Subcutaneous abdominal adipose tissue (tissue), 5 donors: ENCODE data around the gene PPP1R16B.

Experiments used
- H3K27ac ChIP-seq: one replicate; pipeline ENCODE4 v1.7.0; 2013; ENCODE audit warnings: low read depth, mild to moderate bottlenecking, inconsistent platforms, low read length, moderate library complexity
- H3K27me3 ChIP-seq, 5 donors: one replicate each; pipeline ENCODE4 v1.7.0; 2013; ENCODE audit warnings: low read length in 5 of 5, inconsistent platforms in 1 of 5; ENCODE audit not compliant: control insufficient read depth in 5 of 5, insufficient read depth in 4 of 5
- H3K36me3 ChIP-seq, 5 donors: one replicate each; pipeline ENCODE4 v1.7.0; 2013; ENCODE audit warnings: low read length in 5 of 5; ENCODE audit not compliant: control insufficient read depth in 5 of 5, insufficient read depth in 5 of 5
- H3K4me1 ChIP-seq, 5 donors: one replicate each; pipeline ENCODE4 v1.7.0; 2013; ENCODE audit warnings: low read length in 5 of 5, mild to moderate bottlenecking in 3 of 5, moderate library complexity in 1 of 5; ENCODE audit not compliant: control insufficient read depth in 5 of 5, insufficient read depth in 5 of 5
- H3K4me3 ChIP-seq, 5 donors: one replicate each; pipeline ENCODE4 v1.7.0; 2013; ENCODE audit warnings: low read length in 5 of 5, low read depth in 1 of 5
- H3K9ac ChIP-seq, 5 donors: one replicate each; pipeline ENCODE4 v1.7.0; 2013; ENCODE audit warnings: low read length in 5 of 5, mild to moderate bottlenecking in 4 of 5, moderate library complexity in 3 of 5
- H3K9me3 ChIP-seq, 5 donors: one replicate each; pipeline ENCODE4 v1.7.0; 2013; ENCODE audit warnings: low read length in 5 of 5; ENCODE audit not compliant: control insufficient read depth in 5 of 5
- donor health status: healthy.
- donor health status: healthy.
- donor health status: healthy.
- donor health status: healthy.
- donor health status: healthy.

PPP1R16B gene

DNA sequence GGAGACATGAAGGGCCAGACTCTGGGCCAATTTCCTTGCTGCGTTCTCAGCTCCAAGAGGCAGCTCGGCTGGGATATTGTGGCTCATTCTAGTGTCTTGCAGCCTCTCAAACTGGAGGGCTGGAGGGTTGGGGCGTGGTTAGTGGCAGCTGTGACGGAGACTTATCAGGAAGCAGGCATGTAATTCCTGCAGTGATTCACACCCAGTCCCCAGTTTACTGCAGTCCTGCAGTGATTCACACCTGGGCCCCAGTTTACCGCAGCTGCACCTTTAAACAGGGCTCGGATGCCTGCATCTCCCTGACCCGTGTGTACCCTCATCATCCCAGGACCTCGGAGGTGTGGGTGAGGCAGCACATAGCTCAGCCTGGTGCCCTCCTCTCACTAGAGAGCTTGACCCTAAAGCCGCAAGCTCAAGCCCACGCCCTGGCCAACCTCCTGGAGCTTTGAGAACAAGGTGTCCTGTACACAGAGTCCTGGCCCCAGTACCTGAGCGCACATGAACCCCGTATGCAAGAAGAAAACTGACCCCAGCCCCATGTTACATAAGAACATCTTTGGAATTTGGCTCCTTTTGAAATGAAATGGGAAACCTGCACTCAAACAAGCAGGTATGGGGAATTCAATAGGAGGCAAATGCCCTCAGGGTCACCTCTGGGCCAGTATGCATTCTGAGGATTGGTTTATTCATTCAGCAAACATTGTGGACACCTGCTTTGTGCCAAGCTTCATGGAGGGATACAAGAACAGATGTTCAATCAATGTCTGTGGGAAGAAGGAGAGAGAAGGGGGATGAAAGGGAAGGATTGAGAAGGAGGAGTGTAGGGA, 65.4 kb downstream of the PPP1R16B start:
- Histone ChIP-seq H3K9ac (no peak overlapping the region), H3K4me3 (no peak overlapping the region), H3K4me1 (peaks cover 0 to 55% (median 17%) of the 10 kb centered on the region in 5 donors), H3K36me3 (no peaks in the 10 kb centered on the region), H3K27ac (no peak overlapping the region), H3K9me3 (no peaks in the 10 kb centered on the region), H3K27me3 (peaks cover 0 to 17% (median 11%) of the 10 kb centered on the region in 5 donors)

DNA sequence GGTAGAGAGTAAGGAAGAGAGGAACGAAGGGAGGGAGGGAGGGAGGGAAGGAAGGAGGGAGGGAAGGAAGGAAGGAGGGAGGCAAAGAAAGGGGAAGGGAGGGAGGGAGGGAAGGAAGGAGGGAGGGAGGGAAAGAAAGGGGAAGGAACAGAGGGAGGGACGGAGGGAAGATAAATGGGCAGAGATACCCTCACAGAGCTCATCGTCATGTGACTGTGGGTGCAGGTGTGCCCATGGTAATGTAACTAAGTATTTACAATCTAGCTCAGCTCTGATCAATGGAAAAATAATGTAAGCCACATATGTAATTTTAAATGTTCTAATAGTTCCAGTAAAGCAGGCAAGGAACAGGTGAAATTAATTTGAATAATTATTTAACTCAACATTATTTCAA, 66.1 kb downstream of the PPP1R16B start:
- Histone ChIP-seq H3K9ac (no peak overlapping the region), H3K4me3 (no peak overlapping the region), H3K9me3 (no peaks in the 10 kb centered on the region), H3K36me3 (no peaks in the 10 kb centered on the region), H3K27ac (no peak overlapping the region), H3K4me1 (peaks cover 0 to 55% (median 13%) of the 10 kb centered on the region in 5 donors), H3K27me3 (peaks cover 0 to 17% (median 11%) of the 10 kb centered on the region in 5 donors)

DNA sequence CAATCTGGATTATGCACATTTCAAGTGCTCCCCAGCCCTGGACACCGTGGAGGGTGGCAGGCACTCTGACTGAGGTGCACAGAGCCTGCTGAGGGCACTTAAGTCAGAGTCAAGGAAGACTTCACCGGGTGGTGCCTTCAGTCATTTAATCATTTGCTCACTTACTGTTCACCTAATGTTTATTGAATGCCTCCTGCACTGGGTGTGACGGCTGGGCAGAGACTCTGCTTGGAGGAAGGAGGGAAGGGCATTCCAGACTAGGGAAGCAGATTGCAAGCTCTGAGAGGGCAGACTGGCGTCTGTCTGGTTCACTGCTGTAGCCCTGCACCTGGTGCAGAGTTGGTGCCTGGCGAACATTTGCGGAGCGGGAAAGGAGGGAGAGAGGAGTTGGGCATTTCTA, 66.5 kb downstream of the PPP1R16B start:
- peaks cover 0 to 55% (median 13%) of the 10 kb centered on the region in 5 donors for H3K4me1 ChIP-seq
- H3K4me3 ChIP-seq = no peak overlapping the region
- no peak overlapping the region for H3K27ac ChIP-seq
- H3K36me3 ChIP-seq = no peaks in the 10 kb centered on the region
- H3K9me3 ChIP-seq = no peaks in the 10 kb centered on the region
- H3K9ac ChIP-seq = no peak overlapping the region
- peaks cover 0 to 17% (median 11%) of the 10 kb centered on the region in 5 donors for H3K27me3 ChIP-seq

DNA sequence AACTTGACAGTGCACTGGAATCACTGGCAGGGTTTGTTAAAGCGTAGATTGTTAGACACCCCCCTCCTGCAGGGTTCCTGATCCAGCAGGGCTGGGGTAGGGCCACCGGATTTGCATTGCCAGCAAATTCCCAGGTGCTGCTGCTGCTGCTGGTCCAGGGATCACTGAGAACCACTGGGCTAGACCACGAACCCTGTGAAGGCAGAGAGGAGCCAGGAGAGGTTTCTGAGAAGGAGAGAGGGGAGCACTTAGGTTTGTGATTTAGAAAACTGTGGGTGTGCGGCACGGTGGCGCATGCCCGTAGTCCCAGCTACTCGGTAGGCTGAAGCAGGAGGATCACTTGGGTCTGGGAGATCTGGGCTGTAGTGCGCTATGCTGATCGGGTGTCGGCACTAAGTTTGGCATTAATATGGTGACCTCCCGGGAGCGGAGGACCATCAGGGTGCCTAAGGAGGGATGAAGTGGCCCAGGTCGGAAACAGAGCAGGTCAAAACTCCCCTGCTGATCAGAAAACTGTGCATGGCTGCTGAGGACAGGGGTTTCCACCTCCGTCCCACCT, 67.1 kb downstream of the PPP1R16B start:
- Histone ChIP-seq H3K9ac (no peak overlapping the region), H3K36me3 (no peaks in the 10 kb centered on the region), H3K4me1 (peaks cover 0 to 51% (median 13%) of the 10 kb centered on the region in 5 donors), H3K9me3 (no peaks in the 10 kb centered on the region), H3K27me3 (peaks cover 0 to 17% (median 11%) of the 10 kb centered on the region in 5 donors), H3K27ac (no peak overlapping the region), H3K4me3 (no peak overlapping the region)

DNA sequence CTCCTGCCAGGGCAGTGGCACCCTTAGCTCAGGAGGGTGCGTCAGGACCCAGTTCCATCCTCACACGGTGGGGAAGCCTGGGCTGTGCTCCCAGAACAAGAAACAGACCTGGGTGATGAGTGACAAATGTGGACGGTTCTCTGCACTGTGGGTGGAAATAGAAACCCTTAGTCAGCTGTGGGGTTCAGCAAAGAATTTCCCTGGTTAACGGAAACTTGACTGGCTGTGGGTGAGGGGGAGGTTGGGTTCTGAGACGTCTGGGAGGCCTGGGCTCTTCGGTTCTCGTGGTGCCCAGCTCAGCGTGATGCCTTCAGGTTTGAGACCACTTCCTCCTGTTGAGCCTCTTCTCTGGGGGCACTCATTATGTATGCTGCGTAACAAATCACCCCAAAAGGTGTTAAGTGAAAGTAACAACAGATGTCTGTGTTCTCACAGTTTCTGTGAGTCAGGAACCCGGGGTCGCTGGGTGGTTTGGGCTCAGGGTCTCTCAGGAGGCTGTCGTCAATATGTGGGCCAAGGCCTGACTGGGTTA, 67.6 kb downstream of the PPP1R16B start:
- H3K9ac ChIP-seq = no peak overlapping the region
- H3K9me3 ChIP-seq = no peaks in the 10 kb centered on the region
- H3K36me3 ChIP-seq = no peaks in the 10 kb centered on the region
- no peak overlapping the region for H3K4me3 ChIP-seq
- peaks cover 0 to 17% (median 10%) of the 10 kb centered on the region in 5 donors for H3K27me3 ChIP-seq
- H3K4me1 ChIP-seq = peaks cover 0 to 51% (median 13%) of the 10 kb centered on the region in 5 donors
- H3K27ac ChIP-seq = no peak overlapping the region

DNA sequence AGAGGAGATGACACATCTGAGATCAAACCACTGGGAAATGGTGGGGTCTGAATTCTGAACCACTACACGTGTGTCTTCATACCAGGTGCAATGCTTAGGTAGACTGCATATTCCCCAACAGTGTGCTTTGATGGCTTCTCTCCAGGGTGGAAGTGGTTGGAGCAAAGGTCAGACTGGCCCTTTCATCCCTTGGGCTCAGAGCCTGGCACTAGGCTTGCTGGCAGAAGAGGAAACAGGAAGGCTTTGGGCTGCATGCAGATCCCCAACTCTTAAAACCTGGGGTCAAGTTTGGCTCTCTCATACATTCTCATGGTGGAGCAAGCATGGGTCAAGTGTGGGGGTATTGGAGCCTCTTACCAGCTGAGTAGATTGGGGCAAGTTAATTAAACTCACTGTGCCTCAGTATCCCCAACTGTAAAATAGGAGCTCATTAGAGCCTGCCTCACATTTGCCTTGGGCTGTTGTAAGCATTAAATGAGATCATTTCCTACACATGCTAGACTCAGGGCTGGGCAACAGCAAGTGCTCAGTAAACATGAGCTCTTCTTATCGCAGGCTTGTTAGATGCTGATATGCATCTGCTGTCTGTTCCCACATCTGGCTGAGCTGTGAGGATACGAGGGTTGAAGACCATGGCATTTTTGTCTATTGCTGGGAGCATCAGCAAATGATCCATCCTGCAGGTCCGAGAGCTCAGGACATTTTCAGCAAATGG, 69.1 kb downstream of the PPP1R16B start:
- Histone ChIP-seq H3K9ac (no peak overlapping the region), H3K9me3 (no peaks in the 10 kb centered on the region), H3K4me3 (peak overlapping the region in 3 of 5 donors; percentile 17 to 34 (median 23)), H3K4me1 (peaks cover 0 to 51% (median 13%) of the 10 kb centered on the region in 5 donors), H3K27me3 (peaks cover 0 to 20% (median 14%) of the 10 kb centered on the region in 5 donors), H3K27ac (no peak overlapping the region), H3K36me3 (no peaks in the 10 kb centered on the region)

DNA sequence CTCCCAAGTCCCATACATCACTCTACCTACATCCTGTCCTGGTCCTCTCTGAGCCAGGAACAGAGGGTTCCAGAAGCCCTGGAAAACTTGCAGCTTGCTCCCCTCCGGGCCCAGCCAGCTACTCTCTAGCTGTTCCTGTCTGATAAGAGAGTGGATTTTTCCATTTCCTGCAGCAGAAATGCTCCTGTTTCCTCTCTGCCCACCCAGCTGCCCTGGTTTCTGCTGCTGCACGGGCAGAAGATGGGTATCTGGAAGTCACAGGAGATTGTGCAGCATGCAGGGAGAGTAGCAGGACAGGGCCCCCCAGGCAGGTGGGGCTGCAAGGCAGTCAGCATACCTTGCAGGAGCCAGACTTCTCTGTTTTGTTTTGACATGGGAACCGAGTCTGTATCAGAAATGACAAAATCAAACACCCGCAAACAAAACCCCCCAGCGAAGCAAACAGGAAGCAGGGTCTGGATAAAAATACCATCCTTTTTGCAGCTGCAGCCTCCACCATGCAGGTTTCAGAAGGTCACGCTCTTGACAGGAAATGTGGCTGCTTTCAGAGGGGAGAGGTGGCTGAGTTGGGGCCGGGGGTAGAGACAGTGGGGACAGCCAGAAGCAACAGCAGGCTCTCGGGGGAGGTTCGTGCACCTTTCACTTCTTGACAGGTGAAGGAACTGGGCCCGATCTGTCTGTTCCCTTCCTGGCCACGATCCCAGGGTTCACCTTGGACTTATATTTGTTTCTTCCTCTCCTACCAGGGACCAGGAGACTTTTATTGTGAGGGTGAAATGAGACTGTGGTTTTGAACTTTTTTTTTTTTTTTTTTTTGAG, 69.9 kb downstream of the PPP1R16B start:
- Histone ChIP-seq H3K9ac (no peak overlapping the region), H3K36me3 (no peaks in the 10 kb centered on the region), H3K4me3 (peak overlapping the region in 3 of 5 donors; percentile 9 to 34 (median 17)), H3K4me1 (peaks cover 0 to 48% (median 13%) of the 10 kb centered on the region in 5 donors), H3K27ac (no peak overlapping the region), H3K27me3 (peaks cover 0 to 18% (median 13%) of the 10 kb centered on the region in 5 donors), H3K9me3 (no peaks in the 10 kb centered on the region)

DNA sequence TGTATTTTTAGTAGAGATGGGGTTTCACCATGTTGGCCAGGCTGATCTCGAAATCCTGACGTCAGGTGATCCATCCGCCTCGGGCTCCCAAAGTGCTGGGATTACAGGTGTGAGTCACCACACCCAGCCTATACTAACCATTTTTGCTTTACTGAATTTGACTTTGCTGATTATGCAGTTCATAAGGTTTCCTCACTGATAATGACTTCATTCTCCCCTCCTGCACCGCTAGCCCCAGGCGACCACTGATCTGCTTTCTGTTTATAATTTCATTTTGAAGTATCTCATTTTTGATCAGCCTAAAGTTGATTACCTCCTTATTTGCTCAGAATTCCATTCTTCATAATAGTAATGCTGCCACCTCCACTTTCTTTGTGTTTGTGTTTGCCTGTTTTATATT, 72.0 kb downstream of the PPP1R16B start:
- Histone ChIP-seq H3K27ac (no peak overlapping the region), H3K4me3 (no peak overlapping the region), H3K36me3 (no peaks in the 10 kb centered on the region), H3K9ac (no peak overlapping the region), H3K9me3 (no peaks in the 10 kb centered on the region), H3K27me3 (peaks cover 4 to 17% (median 10%) of the 10 kb centered on the region in 5 donors), H3K4me1 (peaks cover 0 to 36% (median 13%) of the 10 kb centered on the region in 5 donors)

DNA sequence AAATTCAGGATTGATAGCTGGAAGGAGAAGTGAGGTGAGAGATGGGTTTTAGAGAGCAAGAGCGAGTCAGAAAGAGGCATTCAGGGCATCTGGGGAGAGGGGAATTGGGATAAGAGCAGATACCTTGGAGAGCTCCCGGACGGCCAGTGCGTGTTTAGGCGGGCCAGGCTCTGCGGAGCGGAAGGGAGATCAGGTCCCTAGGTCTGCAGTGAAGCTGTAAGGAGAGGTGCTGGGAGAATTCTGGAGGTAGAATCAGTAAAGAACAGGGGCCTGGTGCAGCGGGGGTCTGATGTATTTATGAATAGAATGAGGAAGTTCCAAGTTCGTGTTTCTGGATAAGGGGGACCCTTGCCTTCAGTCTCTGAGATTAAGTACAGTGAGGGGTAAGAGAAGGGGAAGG, 73.4 kb downstream of the PPP1R16B start:
- Histone ChIP-seq H3K27ac (no peak overlapping the region), H3K9me3 (no peaks in the 10 kb centered on the region), H3K9ac (no peak overlapping the region), H3K27me3 (peaks cover 4 to 21% (median 15%) of the 10 kb centered on the region in 5 donors), H3K36me3 (no peaks in the 10 kb centered on the region), H3K4me3 (no peak overlapping the region), H3K4me1 (peaks cover 0 to 45% (median 13%) of the 10 kb centered on the region in 5 donors)
